Sciatic nerve (tissue), 2 donors: Measurements from ENCODE around the gene DIP2A. TPM values are rescaled to one million over a fixed set of nuclear protein-coding genes. Genes with fewer than 3 reads are reported as not detected.

Source experiments
- ATAC-seq: fragments of 200-7000 bp; cut with Tn5 transposase; one replicate; pipeline ENCODE4 v1.9.1; 2020; ENCODE audit warnings: mild to moderate bottlenecking, moderate library complexity
- DNase-seq: peaks from one replicate; pipeline ENCODE4 v3.0.0-alpha.2; 2020; ENCODE audit warnings: low spot score
- intact Hi-C: fragments of 100-400 bp; cut with DNase I; formaldehyde crosslinking; loops from one replicate; pipeline ENCODE4 v1.14.2; 2022
- total RNA-seq: library from RNA; stranded (reverse); fragmentation: NEBNext Ultra II Directional; extraction: Animal tissue kit (Norgen Biotek cat#: 25700); gene quantifications from one replicate; pipeline ENCODE4 v1.2.1, GENCODE V29; 2021
- donor health status: DM: no; HTN: no; CAD: no.
- donor health status: DM: no; HTN: no; CAD: no.

The DIP2A gene, protein sequence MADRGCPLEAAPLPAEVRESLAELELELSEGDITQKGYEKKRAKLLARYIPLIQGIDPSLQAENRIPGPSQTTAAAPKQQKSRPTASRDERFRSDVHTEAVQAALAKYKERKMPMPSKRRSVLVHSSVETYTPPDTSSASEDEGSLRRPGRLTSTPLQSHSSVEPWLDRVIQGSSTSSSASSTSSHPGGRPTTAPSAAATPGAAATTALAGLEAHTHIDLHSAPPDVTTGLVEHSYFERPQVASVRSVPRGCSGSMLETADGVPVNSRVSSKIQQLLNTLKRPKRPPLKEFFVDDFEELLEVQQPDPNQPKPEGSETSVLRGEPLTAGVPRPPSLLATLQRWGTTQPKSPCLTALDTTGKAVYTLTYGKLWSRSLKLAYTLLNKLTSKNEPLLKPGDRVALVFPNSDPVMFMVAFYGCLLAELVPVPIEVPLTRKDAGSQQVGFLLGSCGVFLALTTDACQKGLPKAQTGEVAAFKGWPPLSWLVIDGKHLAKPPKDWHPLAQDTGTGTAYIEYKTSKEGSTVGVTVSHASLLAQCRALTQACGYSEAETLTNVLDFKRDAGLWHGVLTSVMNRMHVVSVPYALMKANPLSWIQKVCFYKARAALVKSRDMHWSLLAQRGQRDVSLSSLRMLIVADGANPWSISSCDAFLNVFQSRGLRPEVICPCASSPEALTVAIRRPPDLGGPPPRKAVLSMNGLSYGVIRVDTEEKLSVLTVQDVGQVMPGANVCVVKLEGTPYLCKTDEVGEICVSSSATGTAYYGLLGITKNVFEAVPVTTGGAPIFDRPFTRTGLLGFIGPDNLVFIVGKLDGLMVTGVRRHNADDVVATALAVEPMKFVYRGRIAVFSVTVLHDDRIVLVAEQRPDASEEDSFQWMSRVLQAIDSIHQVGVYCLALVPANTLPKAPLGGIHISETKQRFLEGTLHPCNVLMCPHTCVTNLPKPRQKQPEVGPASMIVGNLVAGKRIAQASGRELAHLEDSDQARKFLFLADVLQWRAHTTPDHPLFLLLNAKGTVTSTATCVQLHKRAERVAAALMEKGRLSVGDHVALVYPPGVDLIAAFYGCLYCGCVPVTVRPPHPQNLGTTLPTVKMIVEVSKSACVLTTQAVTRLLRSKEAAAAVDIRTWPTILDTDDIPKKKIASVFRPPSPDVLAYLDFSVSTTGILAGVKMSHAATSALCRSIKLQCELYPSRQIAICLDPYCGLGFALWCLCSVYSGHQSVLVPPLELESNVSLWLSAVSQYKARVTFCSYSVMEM (N-terminal part only)
- total RNA-seq: 73.7 TPM

DNA sequence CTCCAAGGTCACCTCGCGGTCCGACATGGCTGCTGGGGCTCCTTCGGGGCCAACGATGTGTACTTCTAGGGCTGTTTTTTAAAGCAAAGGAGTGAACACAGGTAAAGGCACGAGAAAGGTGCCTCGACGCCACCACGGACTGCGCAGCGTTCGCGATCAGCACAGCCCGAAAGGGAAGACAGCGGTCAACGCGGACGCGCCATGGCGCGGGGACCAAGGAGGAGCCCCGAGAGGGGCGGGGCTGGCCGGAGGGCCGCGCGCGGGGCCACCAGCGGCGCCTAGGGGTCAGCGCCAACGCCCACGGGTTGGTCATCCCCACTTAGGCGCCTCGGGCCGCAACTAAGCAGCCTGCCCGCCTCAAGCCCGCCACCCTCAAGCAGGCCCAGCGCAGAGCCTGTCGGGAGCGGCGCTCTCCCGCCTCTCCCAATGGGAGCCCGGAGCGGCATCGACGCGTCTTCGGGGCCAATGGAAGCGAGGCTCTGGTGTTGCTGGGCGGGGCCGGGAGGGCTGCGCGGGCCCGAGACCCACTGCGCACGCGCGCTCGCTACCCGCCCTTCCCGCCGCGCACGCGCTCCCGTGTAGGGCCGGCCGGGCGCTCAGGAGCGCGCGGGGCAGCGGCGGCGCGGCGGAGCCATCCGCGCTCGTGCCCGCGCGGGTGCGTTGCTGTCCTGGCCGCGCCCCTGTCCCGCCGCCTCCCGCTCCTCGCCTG, at the start of gene DIP2A:
TSS of gene DIP2A (plus strand) at position 577 of the 709 bp plus-strand sequence. CDS start 241 bp downstream, outside the sequence.
- ATAC-seq: peak; percentile 99
- DNase-seq: peak; percentile 97
- intact Hi-C loops: no loop called here

DNA sequence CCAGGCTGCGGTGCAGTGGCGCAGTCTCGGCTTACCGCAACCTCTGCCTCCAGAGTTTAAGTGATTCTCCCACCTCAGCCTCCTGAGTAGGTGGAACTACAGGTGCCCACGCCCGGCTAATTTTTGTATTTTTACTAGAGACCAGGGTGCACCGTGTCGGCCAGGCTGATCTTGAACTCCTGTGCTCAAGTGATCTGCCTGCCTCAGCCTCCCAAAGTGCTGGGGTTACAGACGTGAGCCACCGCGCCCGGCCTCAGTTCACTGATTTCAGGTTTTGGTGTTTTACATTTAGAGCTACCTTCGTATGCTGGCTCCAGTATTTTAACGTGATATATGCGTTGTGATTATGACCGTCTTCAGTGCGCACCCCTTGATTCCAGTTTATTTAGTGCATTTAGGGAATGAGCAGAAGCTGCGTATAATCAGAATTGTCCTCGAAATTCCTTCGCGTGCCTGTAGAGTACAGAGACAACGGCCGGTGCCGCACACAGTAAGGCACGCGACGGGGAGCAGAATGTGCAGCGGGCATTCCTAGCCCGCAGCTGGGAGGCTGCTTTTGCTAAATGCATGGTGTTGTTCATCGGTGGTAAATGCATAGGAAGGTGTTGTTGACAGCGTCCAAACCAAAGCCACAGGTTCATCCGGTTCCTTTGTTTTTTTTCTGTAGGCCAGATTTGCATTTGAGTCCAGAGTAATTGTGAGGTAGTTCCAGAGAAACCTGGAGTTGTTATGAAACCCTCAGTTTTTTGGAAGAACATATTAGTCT, 48.9 kb upstream of the DIP2A start:
- intact Hi-C loops: loop anchor here (5.0 kb wide), 1 partner anchor 1933 kb away; no protein-coding TSS in a partner anchor
- DNase-seq (no peak), ATAC-seq (no peak)

DNA sequence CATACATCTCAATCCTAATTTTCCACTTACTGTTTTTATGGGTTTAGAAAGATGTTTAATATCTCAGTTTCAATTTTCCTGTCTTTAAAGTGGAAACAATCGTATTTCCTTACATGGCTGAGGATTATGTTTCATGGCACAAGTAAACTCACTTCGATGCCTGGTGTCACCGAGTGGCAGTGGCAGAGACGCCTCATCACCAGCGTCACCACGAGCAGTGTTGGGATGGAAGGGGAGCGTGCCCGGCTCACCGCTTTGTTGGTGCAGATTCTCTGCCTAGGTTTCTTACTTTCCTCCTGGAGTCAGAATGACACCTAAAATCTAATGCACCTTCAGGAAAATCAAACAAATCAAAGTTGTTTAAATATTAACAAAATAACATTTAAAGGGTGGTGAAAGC, 48.2 kb upstream of the DIP2A start:
- no peak for ATAC-seq

DNA sequence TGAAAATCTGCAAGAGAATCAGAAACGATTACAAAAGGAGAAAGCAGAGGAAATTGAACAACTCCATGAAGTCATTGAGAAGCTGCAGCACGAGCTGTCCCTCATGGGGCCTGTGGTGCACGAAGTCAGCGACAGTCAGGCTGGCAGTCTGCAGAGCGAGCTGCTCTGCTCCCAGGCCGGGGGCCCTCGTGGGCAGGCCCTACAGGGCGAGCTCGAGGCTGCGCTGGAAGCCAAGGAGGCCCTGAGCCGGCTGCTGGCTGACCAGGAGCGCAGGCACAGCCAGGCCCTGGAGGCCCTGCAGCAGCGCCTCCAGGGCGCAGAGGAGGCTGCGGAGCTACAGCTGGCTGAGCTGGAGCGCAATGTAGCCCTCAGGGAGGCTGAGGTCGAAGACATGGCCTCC, 47.5 kb upstream of the DIP2A start:
- intact Hi-C loops: loop anchor here (5.0 kb wide), 1 partner anchor 1934 kb away; no protein-coding TSS in a partner anchor
- no peak for DNase-seq

More for the DNA sequence above, 48.2 kb upstream of the DIP2A start:
- no peak for DNase-seq
- intact Hi-C loops: loop anchor here (5.0 kb wide), 1 partner anchor 1933 kb away; no protein-coding TSS in a partner anchor

DNA sequence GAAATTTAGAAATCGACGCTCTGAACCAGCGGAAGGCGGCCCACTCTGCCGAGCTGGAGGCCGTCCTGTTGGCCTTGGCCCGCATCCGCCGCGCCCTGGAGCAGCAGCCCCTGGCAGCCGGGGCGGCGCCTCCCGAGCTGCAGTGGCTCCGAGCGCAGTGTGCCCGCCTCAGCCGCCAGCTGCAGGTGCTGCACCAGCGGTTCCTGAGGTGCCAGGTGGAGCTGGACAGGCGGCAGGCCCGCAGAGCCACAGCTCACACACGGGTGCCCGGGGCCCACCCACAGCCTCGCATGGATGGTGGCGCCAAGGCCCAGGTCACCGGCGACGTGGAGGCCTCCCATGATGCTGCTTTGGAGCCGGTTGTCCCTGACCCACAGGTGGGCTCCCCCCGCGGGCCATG, 47.0 kb upstream of the DIP2A start:
- intact Hi-C loops: loop anchor here (5.0 kb wide), 1 partner anchor 1934 kb away; no protein-coding TSS in a partner anchor
- DNase-seq (no peak), ATAC-seq (no peak)

More for the DNA sequence above, 47.5 kb upstream of the DIP2A start:
- no peak for ATAC-seq

DNA sequence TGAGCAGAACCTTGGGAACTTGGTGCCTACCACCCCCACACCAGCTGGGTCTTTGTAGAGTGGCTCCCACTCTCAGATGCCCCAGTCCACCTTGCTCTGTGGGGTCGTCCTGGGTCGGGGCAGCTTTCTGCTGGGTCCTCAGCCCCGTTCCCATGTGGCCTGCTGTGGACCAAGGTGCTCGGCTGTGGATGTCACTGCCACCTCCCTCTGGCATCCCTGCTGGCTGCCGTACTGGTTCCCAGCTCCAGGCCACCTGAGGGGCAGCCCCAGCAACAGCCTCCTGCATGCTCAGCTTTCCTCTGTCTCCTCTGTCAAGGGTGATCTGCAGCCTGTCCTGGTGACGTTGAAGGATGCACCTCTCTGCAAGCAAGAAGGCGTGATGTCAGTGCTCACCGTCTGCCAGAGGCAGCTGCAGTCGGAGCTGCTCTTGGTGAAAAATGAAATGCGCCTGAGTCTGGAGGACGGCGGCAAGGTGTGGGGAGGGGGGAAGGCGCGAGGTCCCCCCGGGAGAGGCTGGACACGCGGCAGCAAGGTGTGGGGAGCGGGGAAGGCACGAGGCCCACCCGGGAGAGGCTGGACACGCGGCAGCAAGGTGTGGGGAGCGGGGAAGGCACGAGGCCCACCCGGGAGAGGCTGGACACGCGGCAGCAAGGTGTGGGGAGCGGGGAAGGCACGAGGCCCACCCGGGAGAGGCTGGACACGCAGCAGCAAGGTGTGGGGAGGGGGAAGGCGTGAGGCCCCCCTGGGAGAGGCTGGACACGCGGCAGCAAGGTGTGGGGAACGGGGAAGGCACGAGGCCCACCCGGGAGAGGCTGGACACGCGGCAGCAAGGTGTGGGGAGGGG, 45.9 kb upstream of the DIP2A start:
- intact Hi-C loops: loop anchor here (5.0 kb wide), 1 partner anchor 1935 kb away; no protein-coding TSS in a partner anchor
- ATAC-seq: no peak
- no peak for DNase-seq

DNA sequence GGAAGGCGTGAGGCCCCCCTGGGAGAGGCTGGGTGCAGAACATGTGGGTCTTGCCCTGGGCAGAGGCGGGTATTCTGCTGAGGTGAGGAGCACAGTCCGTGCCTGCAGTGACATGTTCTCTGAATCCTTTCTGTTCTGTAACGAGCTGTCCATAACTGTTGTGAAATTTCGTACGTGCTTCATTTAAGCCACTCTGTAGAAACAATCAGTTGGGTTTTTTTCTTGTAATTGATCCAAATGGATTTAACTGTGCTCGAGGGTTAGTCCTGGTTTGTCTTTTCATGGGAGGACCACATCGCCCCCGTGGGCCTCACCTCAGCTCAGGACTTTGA, 45.4 kb upstream of the DIP2A start:
- intact Hi-C loops: loop anchor here (5.0 kb wide), 1 partner anchor 1936 kb away; no protein-coding TSS in a partner anchor
- DNase-seq (no peak), ATAC-seq (no peak)

DNA sequence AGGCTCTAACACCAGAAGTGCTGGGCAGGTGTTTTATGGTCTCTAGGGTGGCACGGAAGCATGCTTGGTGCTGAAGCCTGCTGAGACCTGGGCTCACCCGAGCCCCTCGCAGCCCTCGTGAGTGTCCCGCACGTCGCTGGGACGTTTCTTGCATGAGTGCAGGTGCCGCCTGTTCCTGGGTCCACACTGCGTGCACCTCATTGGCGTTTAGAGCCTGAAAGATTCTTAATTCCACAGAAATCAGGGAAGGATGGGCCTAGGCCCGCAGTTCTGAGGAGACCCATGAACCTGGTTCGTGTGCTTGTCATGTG, 43.8 kb upstream of the DIP2A start:
- intact Hi-C loops: loop anchor here (5.0 kb wide), 1 partner anchor 1938 kb away; no protein-coding TSS in a partner anchor
- ATAC-seq (no peak), DNase-seq (no peak)

DNA sequence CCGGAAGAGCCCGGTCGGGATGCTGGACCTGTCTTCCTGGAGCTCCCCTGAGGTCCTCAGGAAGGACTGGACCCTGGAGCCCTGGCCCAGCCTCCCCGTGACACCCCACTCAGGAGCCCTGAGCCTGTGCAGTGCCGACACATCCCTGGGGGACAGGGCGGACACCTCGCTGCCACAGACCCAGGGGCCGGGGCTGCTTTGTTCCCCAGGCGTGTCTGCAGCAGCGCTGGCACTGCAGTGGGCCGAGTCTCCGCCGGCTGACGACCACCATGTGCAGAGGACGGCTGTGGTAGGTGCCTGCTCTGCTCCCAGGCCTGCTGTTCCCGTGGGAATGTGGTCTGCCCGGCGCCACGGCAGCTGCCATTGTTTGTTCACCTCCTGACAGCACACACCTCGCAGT, 42.1 kb upstream of the DIP2A start:
- ATAC-seq: no peak
- no peak for DNase-seq
- intact Hi-C loops: no loop called here

DNA sequence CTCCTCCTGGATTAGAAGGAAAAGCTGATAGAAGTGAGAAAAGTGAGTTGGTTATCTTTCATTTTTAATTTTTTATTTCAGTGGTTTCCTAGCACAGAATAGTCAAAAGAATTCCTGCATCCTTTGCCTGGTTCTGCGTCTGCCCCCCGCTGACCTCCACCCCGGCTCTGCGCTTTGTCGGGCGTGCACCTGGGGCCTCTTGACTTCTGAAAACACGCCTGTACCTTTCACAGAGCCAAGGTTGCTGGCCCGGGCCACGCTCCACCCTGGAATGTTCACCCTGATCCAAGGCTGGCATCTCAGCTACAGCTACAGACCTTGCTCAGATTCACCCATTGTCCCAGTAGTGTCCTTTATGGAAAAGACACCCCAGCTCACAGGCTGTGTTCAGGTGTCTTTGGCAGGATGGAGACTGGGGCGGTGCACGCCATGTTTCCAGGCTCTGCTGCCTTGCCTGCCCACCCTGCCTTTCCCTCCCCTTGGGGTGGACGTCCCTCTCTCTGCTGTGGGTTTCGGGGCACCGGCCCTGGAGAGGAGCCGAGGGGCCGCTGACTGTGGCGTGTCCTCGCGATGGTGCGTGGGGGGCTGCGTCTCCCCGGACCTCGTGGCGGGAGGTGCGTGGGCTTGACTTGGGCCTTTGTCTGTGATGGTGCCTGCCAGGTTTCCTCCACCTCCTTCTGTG, 40.3 kb upstream of the DIP2A start:
- ATAC-seq (no peak), DNase-seq (no peak)
- intact Hi-C loops: no loop called here

DNA sequence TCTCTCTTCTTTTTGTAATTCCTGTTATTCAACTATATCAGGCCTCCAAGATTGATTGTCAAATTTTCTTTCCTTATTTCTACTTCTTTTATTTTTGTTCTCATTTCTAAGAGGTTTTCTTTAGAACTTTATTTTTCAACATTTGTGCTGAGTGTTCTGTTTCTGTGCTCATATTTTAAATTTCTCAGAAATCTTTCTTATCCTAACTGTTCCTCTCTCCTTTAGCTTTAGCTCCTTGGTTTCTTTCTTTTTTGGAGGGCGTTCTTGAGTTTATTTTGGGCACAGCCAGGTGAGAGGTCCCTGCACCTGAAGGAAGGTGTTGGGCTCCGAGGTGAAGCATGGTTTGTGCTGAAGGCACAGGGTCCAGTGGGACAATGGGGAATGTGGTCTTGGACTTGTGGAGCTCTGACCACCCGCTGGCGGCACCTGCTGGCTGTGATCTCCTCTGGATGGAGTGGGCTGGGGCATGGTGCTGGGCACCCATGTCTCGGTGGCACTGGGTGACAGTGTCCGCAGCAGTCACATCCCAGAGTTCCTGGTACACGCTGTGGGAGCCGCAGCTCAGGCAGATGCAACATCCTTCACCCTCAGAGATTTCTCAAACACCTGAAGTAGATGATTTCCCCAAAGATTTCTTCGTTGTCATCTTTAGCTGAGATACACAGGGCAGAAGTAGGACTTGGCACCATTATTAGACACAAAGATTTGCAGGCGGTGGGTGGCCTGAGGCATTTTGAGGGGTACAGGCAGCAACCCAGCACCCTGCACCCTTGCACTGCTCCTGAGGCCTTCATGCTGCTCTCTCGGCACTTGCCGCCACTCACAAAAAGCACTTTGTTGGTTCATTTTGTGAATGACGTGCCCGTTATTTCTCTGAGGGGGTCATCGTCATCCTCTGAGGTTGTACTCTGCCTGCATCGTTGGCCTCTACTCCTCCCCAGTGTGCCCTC, 38.2 kb upstream of the DIP2A start:
- ATAC-seq (no peak), DNase-seq (no peak)
- intact Hi-C loops: no loop called here

DNA sequence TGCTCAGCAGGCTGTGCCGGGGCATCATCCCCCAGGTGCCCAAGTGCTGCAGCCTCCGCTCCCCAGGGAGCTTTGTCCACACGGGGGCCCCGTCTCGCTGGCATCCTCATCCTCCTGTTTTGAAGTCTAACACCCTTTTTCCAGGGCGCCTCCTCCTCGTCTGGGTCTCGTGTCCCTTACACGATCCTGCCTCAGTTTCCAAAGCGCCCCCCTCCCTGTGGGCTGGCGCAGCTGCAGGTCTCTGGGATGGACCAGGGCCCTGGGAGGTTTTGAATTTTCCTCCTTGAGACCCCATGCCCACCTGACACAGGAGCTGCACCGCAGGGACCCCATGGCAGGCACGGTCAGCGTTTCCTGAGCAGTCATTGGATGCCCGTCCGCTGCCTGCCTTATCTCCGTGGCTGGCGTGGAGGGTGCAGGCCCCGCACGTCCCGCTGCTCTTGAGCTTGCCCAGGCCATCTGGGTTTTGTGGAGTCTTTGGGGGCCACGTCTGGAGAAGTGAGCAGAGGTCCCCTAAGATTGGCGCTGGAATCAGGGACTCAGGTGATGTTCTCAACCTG, 37.4 kb upstream of the DIP2A start:
- ATAC-seq: no peak
- no peak for DNase-seq
- intact Hi-C loops: no loop called here

DNA sequence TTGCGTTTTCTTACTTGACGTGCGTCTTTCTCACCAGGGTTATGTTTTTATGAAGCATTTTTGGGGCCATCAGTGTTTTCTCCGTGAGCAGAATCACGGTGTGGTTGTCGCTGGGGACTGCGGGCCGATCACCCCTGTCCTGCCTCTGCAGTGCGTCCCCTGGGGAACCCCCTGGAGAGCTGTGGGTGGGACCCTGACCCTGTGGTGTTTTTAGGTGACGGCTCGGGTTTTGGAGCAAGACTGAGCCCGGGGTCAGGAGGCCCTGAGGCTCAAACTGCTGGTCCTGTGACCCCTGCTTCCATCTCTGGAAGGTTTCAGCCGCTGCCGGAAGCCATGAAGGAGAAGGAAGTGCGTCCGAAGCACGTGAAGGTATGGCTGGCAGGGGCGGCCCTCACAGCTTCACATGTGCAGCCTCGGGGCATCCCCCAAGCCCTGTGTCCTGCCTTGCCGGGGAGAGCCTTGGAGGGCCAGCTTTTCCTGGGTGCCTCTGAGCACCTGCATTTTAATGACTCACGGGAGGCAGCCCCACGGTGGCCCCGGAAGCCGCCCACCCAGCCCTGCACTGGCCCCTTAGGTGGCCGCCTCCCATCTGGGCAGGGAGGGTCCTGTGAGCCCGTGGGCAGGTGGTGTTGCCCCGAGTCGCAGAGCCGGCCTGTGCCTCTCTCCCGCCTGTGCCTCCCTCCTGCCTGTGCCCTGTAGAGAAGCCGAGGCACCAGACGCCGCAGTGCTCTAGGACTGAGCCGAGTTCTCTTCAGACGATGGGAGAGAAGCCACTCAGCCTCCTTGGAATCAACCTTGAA, 36.7 kb upstream of the DIP2A start:
- ATAC-seq (no peak), DNase-seq (no peak)

DNA sequence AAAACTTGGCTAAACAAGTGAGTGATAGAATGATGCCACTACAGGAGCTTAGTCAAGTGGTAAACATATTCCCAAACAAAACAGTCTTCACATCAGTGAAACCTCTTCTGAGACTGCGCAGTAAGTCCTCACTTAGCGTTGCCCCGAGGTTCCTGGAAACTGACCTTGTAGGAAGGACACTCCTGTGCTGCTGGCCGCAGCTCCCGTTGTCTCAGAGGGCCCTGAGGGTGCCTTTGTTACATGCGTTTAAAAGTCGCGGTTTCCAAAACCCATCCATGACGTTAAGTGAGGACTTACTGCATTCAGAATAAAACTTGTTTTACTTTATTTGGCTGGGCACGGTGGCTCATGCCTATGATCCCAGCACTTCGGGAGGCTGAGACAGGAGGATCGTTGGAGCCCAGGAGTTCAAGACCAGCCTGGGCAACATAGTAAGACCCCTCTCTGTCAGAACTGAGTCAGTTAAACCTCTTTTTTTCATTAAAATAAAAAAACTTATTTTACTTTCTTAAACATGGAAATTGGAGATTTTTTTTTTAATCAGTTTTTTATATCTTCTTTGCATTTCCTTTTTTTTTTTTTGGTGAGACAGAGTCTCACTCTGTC, 36.0 kb upstream of the DIP2A start:
- ATAC-seq (no peak), DNase-seq (no peak)
- intact Hi-C loops: no loop called here

More for the DNA sequence above, 36.7 kb upstream of the DIP2A start:
- intact Hi-C loops: no loop called here
